SH-SY5Y (cell line): ENCODE measurements around the gene TRIM44.

ENCODE experiments used
- GATA2 ChIP-seq: IDR thresholded peaks from 2 replicates; pipeline ENCODE4 v1.6.1; 2011; ENCODE audit warnings: mild to moderate bottlenecking, low read depth, low read length
- GATA3 ChIP-seq: IDR thresholded peaks from 2 replicates; pipeline ENCODE4 v1.6.1; 2011; ENCODE audit warnings: low read depth, mild to moderate bottlenecking, low read length, moderate library complexity

GRCh38 chr11:35614939-35615569 is 47.5 kb upstream of the TRIM44 start:
- TF ChIP-seq GATA2, result no peak
- no peak for TF ChIP-seq GATA3
